ENCODE measurements around the gene CTNNA3.

DNA sequence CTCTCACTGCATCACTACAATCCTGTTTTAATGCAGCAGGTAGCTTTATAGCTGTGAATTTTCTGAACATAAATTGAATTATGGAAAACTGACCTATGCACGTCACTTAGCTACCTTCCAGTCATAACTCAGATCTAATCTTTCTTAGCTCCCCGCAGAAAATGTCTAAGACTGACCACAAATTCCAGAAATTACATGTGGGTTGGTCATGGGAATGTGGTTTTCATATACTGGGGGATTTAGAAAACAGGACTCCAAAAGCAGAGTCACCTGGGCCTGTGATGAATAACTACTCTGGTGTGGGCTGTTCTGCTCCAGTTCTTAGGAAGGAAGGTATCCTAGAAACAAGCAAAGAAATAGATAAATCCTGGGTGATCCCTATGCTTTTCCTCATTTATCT is 948.5 kb downstream of the CTNNA3 start:
- TF ChIP-seq, protein P1, sequence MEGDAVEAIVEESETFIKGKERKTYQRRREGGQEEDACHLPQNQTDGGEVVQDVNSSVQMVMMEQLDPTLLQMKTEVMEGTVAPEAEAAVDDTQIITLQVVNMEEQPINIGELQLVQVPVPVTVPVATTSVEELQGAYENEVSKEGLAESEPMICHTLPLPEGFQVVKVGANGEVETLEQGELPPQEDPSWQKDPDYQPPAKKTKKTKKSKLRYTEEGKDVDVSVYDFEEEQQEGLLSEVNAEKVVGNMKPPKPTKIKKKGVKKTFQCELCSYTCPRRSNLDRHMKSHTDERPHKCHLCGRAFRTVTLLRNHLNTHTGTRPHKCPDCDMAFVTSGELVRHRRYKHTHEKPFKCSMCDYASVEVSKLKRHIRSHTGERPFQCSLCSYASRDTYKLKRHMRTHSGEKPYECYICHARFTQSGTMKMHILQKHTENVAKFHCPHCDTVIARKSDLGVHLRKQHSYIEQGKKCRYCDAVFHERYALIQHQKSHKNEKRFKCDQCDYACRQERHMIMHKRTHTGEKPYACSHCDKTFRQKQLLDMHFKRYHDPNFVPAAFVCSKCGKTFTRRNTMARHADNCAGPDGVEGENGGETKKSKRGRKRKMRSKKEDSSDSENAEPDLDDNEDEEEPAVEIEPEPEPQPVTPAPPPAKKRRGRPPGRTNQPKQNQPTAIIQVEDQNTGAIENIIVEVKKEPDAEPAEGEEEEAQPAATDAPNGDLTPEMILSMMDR (conservative IDR thresholded peaks at IDR 0.05; ENCODE audit: low read depth, low read length) = no peak
- TF ChIP-seq SMC3 (IDR thresholded peaks at IDR 0.05; ENCODE audit: low read depth, low read length) = no peak
